H9 (cell line): ENCODE measurements around the gene NPAS3. TPM values are rescaled to one million over a fixed set of nuclear protein-coding genes. Genes with fewer than 3 reads are reported as not detected.

Source experiments
- DNase-seq: peaks from one replicate; pipeline ENCODE4 v3.0.0-alpha.2; 2017
- H2AFZ ChIP-seq: one replicate; pipeline ENCODE4 v1.6.1; 2013; ENCODE audit warnings: mild to moderate bottlenecking, low read length, control low read depth, moderate library complexity
- H2AK5ac ChIP-seq: 2 replicates; pipeline ENCODE4 v1.6.1; 2013; ENCODE audit warnings: low read length, control low read depth, mixed read lengths; ENCODE audit not compliant: insufficient read length
- H2BK120ac ChIP-seq: one replicate; pipeline ENCODE4 v1.6.1; 2013; ENCODE audit warnings: low read depth, mild to moderate bottlenecking, low read length, control low read depth, inconsistent platforms; ENCODE audit not compliant: poor library complexity, severe bottlenecking
- H2BK12ac ChIP-seq: 2 replicates; pipeline ENCODE4 v1.6.1; 2013; ENCODE audit warnings: low read length, control low read depth, mixed read lengths, low read depth; ENCODE audit not compliant: insufficient read length
- H2BK15ac ChIP-seq: 2 replicates; pipeline ENCODE4 v1.6.1; 2013; ENCODE audit warnings: low read depth, low read length, control low read depth
- H2BK20ac ChIP-seq: one replicate; pipeline ENCODE4 v1.6.1; 2013; ENCODE audit warnings: low read depth, mild to moderate bottlenecking, low read length, control low read depth, inconsistent platforms; ENCODE audit not compliant: poor library complexity, severe bottlenecking
- H2BK5ac ChIP-seq: 2 replicates; pipeline ENCODE4 v1.6.1; 2013; ENCODE audit warnings: low read length, control low read depth, mixed read lengths; ENCODE audit not compliant: insufficient read length
- H3K14ac ChIP-seq: 2 replicates; pipeline ENCODE4 v1.6.1; 2013; ENCODE audit warnings: low read length, control low read depth; ENCODE audit not compliant: insufficient read depth
- H3K18ac ChIP-seq: 2 replicates; pipeline ENCODE4 v1.6.1; 2013; ENCODE audit warnings: low read depth, mild to moderate bottlenecking, mixed read lengths, low read length, control low read depth; ENCODE audit not compliant: insufficient read length
- H3K23ac ChIP-seq: 2 replicates; pipeline ENCODE4 v1.6.1; 2013; ENCODE audit warnings: low read length, control low read depth, mixed read lengths, low read depth; ENCODE audit not compliant: insufficient read length
- H3K23me2 ChIP-seq: 2 replicates; pipeline ENCODE4 v1.6.1; 2013; ENCODE audit warnings: low read depth, mild to moderate bottlenecking, mixed read lengths, low read length, control low read depth; ENCODE audit not compliant: insufficient read length, poor library complexity, severe bottlenecking
- H3K27ac ChIP-seq: 2 replicates; pipeline ENCODE4 v1.5.1; 2013; ENCODE audit warnings: low read length, control low read depth, mixed read lengths, low read depth; ENCODE audit not compliant: insufficient read length
- H3K27me3 ChIP-seq: 2 replicates; pipeline ENCODE4 v1.6.1; 2013; ENCODE audit warnings: low read length, control low read depth, inconsistent platforms; ENCODE audit not compliant: insufficient read depth
- H3K4ac ChIP-seq: 2 replicates; pipeline ENCODE4 v1.6.1; 2013; ENCODE audit warnings: low read depth, mild to moderate bottlenecking, control low read depth, inconsistent platforms, low read length, moderate library complexity
- H3K4me1 ChIP-seq: 2 replicates; pipeline ENCODE4 v1.6.1; 2013; ENCODE audit warnings: low read length, control low read depth, inconsistent platforms; ENCODE audit not compliant: insufficient read depth
- H3K4me2 ChIP-seq: 2 replicates; pipeline ENCODE4 v1.6.1; 2013; ENCODE audit warnings: low read length, control low read depth, mixed read lengths; ENCODE audit not compliant: insufficient read length, insufficient read depth
- H3K56ac ChIP-seq: 2 replicates; pipeline ENCODE4 v1.6.1; 2013; ENCODE audit warnings: low read depth, mild to moderate bottlenecking, mixed read lengths, low read length, control low read depth; ENCODE audit not compliant: insufficient read length
- H3K79me1 ChIP-seq: 2 replicates; pipeline ENCODE4 v1.6.1; 2013; ENCODE audit warnings: low read depth, mild to moderate bottlenecking, moderate library complexity, low read length, control low read depth, inconsistent platforms; ENCODE audit not compliant: insufficient read depth, poor library complexity, severe bottlenecking
- H3K79me2 ChIP-seq: 2 replicates; pipeline ENCODE4 v1.6.1; 2013; ENCODE audit warnings: low read length, control low read depth, inconsistent platforms; ENCODE audit not compliant: insufficient read depth
- H3K9ac ChIP-seq: 2 replicates; pipeline ENCODE4 v1.6.1; 2013; ENCODE audit warnings: low read length, control low read depth, mixed read lengths; ENCODE audit not compliant: insufficient read length; ENCODE audit errors: extremely low read depth
- H3K9me3 ChIP-seq: one replicate; pipeline ENCODE4 v1.6.1; 2013; ENCODE audit warnings: low read depth, low read length, inconsistent platforms; ENCODE audit not compliant: control insufficient read depth
- H3T11ph ChIP-seq: one replicate; pipeline ENCODE4 v1.6.1; 2013; ENCODE audit warnings: mild to moderate bottlenecking, low read length, control low read depth, inconsistent platforms
- H4K20me1 ChIP-seq: one replicate; pipeline ENCODE4 v1.6.1; 2013; ENCODE audit not compliant: control insufficient read depth, insufficient read length, insufficient read depth
- H4K5ac ChIP-seq: 2 replicates; pipeline ENCODE4 v1.6.1; 2013; ENCODE audit warnings: low read depth, mild to moderate bottlenecking, mixed read lengths, low read length, control low read depth; ENCODE audit not compliant: insufficient read length
- H4K8ac ChIP-seq: replicated peaks from 2 replicates; pipeline ENCODE4 v1.6.1; 2013; ENCODE audit warnings: low read length, control low read depth, mixed read lengths, low read depth; ENCODE audit not compliant: insufficient read length
- H4K91ac ChIP-seq: 2 replicates; pipeline ENCODE4 v1.6.1; 2013; ENCODE audit warnings: low read depth, mild to moderate bottlenecking, moderate library complexity, mixed read lengths, low read length, control low read depth; ENCODE audit not compliant: insufficient read length
- H3K27ac Mint-ChIP-seq, 3 experiments: 2 replicates in 2 of 3; 3 replicates in 1 of 3; pipeline ENCODE4 v1.8.0; 2020 to 2021; ENCODE audit warnings: mixed read lengths in 3 of 3, mild to moderate bottlenecking in 1 of 3, moderate library complexity in 1 of 3
- H3K27me3 Mint-ChIP-seq: 2 replicates; pipeline ENCODE4 v1.8.0; 2021; ENCODE audit warnings: low read depth, mild to moderate bottlenecking, moderate library complexity, mixed read lengths
- H3K36me3 Mint-ChIP-seq, 3 experiments: 2 replicates in 2 of 3; 3 replicates in 1 of 3; pipeline ENCODE4 v1.8.0; 2020 to 2021; ENCODE audit warnings: low read depth in 3 of 3, mixed read lengths in 3 of 3; ENCODE audit not compliant: insufficient read depth in 1 of 3
- H3K4me1 Mint-ChIP-seq, 2 experiments: 2 replicates each; pipeline ENCODE4 v1.8.0; 2020; ENCODE audit warnings: mixed read lengths in 2 of 2
- H3K4me3 Mint-ChIP-seq, 2 experiments: 2 replicates in 1 of 2; 3 replicates in 1 of 2; pipeline ENCODE4 v1.8.0; 2020 to 2021; ENCODE audit warnings: mild to moderate bottlenecking in 2 of 2, mixed read lengths in 2 of 2, moderate library complexity in 1 of 2
- H3K9me3 Mint-ChIP-seq, 2 experiments: 2 replicates in 1 of 2; 3 replicates in 1 of 2; pipeline ENCODE4 v1.8.0; 2020; ENCODE audit warnings: mild to moderate bottlenecking in 2 of 2, mixed read lengths in 2 of 2, moderate library complexity in 1 of 2
- CTCF ChIP-seq: fragments of 200-600 bp; sonication (generic); conservative IDR thresholded peaks from 3 replicates; pipeline ENCODE4 v1.8.0; 2021; ENCODE audit warnings: antibody characterized with exemption, mild to moderate bottlenecking
- WGBS: extraction: QIAGEN DNeasy Blood & Tissue Kit; methylation state at CpG from one replicate; pipeline ENCODE4 v1.1.7; 2013; ENCODE audit warnings: missing lambda C conversion rate, low lambda C conversion rate, mixed read lengths; ENCODE audit not compliant: insufficient read length; ENCODE audit errors: extremely low coverage; 5-methylcytosine and 5-hydroxymethylcytosine counted together
- total RNA-seq: library from RNA; stranded (reverse); gene quantifications from 2 replicates; pipeline ENCODE4 v1.2.1, GENCODE V29; 2021

NPAS3 gene
- total RNA-seq, 1 experiment from 2014 or later: 0.17 TPM

- Histone ChIP-seq H3K4ac (no peak overlapping the region), H2AK5ac (no peak overlapping the region), H3K56ac (no peak overlapping the region), H3K4me2 (no peak overlapping the region), H3K23me2 (no peaks in the 10 kb centered on the region), H3K4me1 (peaks cover 2% of the 10 kb centered on the region; the same call in 1 of the 2 replicates), H3T11ph (no peak overlapping the region), H3K9me3 (no peaks in the 10 kb centered on the region), H2BK120ac (no peak overlapping the region), H3K27ac (no peak overlapping the region), H2BK5ac (no peak overlapping the region), H3K18ac (no peak overlapping the region), H2BK20ac (no peak overlapping the region), H2BK12ac (no peak overlapping the region), H4K91ac (no peak overlapping the region), H2BK15ac (no peak overlapping the region), H2AFZ (no peak overlapping the region), H4K20me1 (no peaks in the 10 kb centered on the region), H4K5ac (no peak overlapping the region), H4K8ac (no peak overlapping the region), H3K14ac (no peak overlapping the region), H3K9ac (no peak overlapping the region), H3K27me3 (no peaks in the 10 kb centered on the region), H3K79me1 (no peaks in the 10 kb centered on the region), H3K23ac (no peak overlapping the region), H3K79me2 (no peaks in the 10 kb centered on the region)
- no peak overlapping the region for H3K4me3 Mint-ChIP-seq
- DNase-seq: no peak
- no peaks in the 10 kb centered on the region for H3K9me3 Mint-ChIP-seq
- H3K36me3 Mint-ChIP-seq: no peaks in the 10 kb centered on the region
- H3K4me1 Mint-ChIP-seq: peaks cover 31 to 42% of the 10 kb centered on the region in 2 experiments
- WGBS: no CpG with 5 or more reads among the region's 7 CpGs
- no peak for TF ChIP-seq CTCF
- H3K27ac Mint-ChIP-seq: no peak overlapping the region
- H3K27me3 Mint-ChIP-seq: no peaks in the 10 kb centered on the region
These were observed 420.7 kb downstream of the NPAS3 start for GRCh38 chr14:33359288-33359881.
